ENCODE measurements around the gene RAB5B. TPM values are rescaled to one million over a fixed set of nuclear protein-coding genes. Genes with fewer than 3 reads are reported as not detected.

RAB5B gene, protein sequence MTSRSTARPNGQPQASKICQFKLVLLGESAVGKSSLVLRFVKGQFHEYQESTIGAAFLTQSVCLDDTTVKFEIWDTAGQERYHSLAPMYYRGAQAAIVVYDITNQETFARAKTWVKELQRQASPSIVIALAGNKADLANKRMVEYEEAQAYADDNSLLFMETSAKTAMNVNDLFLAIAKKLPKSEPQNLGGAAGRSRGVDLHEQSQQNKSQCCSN
- 60.3 and 66.4 TPM in 2 replicates for total RNA-seq

DNA sequence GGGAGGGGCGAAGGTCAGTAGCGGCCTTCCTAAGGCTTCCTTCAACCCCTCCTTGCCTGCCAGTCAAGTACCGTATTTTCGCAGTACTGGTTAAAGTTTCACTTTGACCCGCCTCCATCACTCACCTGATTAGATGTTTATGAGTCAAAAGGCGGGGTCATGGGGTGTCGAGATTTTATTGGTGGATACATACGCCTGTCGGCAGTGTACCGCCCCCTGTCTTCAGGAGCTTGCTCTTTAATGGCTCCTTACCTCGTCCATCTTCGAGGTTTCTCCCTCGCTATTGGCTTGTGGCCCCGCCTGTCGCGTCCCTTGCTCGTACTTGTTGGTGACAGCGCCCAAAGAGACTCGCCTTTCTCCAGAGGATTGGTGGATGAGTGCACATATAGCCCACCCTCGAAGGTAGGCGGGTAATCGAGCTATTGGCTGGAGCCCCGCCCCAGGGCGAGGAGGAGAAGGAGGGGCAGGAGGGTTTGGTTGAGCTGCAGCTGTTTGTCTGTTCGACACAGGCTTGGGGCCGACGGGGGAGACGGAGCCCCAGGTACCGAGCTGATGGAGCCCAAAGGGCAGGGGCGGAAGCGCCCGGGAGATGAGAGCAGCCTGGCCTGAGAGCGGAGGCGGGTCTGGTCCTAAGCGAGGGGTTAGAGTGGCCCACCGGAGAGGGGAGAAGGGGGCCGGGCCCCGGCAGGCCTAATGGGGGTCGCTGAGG is at the start of gene RAB5B:
TSS of gene RAB5B (plus strand) at position 480 of the 709 bp plus-strand sequence. CDS start 12,883 bp downstream, outside the sequence.

DNA sequence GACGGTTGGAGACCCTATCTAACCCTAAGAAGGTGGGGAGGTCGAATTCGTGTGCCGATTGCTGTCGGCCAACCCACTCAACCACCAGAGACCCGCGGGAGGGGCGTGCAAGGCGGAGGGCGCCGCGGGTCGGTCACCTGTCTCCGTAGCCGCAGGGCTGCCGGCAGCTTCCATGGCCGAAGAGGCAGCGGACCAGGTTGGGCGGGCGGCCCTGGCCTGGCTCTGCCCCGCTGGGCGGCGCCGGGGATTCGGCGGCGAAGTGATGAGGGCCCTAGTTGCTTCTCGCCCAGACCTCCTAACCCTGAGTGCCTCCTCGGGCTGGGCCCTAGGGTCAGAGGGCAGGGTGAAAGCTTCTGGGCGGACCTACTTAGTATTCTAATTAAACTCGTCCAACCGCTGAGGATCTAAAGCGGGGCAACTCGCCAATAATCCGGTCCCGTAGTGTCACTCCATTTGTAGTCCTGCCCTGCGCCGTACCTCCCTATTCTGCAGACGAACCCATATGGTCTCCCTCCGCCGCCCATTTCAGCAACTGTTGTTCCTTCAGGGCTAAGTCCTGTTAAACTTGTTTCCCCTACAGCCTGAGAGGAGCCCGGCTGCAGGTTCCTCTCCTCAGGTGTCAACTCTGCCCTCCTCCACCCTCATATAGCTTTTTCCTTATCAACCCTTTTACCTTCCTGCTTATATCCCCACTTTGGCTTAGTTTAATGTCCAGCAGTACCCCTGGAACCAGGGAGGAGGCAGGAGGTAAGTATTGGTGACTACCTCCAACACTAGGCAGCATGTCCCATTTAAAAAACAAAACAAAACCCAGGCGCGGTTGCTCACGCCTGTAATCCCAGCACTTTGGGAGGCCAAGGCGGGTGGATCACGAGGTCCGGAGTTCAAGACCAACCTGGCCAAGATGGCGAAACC is 46.0 kb upstream of the RAB5B start, which contains the start of gene PYM1:
TSS of gene PYM1 (minus strand) at position 307 of the 915 bp plus-strand sequence. CDS start at position 174, 133 bp downstream.

DNA sequence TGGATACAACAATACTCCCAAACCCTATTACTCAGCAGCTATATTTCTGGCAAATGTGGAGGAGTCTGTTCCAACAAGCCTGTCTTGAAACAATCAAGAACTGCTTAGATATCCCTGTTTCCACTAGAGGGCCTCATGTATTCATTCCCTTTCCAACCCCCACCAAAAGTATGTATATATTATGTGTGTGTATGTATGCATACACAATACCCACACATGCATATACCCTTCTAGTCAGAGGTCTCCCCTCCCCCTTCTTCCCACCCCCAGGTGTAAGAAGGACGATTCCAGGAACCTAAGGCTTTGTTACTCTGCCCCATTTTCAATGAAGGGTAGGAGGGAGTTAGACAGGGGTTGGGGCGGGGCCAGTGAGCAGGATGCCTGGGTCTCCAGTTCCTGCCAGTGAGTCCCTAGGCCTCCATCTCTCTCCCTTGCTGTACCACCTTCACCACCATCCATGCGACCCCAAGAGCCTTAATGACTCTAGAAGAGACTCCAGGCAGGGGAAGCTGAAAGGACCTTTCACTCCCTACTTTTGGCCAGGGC is 43.0 kb upstream of the RAB5B start, which contains the start of gene DGKA:
TSS of gene DGKA (plus strand) at position 392 of the 546 bp plus-strand sequence. CDS start 5,342 bp downstream, outside the sequence.

DNA sequence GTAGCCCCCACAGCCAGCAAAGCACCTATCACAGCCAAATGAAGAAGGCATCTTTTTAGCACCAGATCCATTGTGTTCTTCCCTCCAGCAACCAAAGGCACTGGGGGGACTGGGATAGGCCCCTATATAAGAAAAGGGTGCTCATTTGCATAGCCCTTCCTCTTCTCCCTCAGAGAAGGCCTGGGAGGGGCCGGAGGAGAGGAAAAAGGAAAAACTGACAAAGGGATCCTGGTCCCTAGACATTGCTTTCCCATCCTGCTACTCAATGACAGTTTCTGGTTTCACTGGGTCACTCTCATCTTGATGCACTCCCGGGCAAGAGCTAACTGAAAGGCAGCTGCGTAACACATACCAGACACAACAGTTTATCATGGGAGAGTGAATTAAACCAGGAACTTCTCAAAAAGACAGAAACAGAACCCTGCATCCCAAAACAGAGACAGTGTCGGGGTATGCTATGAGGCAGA is 7.9 kb upstream of the RAB5B start, which contains the start of gene PMEL:
TSS of gene PMEL (minus strand) at position 102 of the 467 bp plus-strand sequence. CDS start at position 71, 31 bp downstream.

DNA sequence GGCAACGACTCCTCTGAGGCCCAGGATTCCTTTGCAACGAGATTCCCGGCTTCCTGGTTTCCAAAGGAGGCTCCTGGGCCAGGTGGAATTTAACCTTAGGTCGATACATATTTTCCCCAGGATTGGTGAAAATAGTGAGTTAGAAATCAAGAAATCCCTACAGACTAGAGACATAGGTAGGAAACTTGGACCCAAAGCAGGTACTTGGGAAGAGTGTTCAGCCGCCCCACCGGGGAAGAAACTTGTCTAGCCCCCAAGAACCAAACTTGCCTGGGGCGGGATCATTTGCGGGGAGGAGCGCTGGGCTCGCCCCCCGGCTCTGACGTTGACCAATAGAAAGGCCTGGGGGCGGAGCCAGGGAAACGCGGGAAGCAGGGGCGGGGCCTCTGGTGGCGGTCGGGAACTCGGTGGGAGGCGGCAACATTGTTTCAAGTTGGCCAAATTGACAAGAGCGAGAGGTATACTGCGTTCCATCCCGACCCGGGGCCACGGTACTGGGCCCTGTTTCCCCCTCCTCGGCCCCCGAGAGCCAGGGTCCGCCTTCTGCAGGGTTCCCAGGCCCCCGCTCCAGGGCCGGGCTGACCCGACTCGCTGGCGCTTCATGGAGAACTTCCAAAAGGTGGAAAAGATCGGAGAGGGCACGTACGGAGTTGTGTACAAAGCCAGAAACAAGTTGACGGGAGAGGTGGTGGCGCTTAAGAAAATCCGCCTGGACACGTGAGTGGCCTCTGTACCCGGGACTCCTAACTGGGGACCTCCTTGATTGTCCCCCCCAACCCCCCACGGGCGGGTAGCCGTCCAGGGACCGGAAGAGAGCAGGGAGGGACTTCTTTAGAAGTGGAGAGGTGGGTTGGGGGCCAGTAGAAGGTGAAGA is 7.2 kb upstream of the RAB5B start, which contains the start of gene CDK2:
TSS of gene CDK2 (plus strand) at position 423 of the 874 bp plus-strand sequence. CDS start at position 602, 179 bp downstream.

DNA sequence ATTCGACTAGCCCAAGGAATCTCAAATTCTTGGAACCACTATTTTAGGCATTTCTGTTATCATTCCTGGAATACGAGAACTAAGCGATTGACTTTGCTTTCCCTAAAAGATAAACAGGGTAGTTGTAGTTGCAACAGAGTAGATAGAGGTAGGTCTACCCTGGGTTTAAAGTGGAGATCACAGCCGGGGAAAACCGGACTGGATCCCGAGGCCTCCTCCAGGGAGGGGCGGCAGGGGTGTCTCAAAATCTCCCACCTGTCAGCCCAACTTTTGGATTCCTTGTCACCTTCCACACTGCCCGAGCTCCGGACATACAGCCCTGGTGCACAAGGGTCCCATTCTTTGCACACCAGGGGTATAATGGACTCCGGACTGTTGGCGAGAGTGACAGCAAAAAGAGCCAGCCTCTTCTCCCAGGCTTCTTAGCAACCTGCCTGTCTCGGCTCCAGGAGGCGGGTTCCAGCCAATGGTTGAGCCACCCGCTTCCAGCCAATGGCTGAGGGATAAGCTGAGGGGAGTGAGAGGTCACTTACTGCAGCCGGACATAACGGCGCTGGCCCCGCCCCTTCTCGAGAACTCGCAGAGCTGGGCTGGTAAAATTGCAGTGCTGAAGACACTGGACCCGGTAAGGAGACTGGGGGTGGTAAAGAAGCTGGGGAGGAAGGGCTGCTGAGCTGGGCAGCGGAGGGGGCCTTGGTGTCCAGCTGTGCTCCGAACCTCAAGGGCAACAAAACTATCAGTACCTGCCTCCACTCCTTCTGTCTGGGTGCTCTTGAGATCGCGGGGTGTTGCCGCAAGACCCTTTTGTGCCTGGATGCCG is 23.0 kb downstream of the RAB5B start, which contains the start of gene SUOX:
TSS of gene SUOX (plus strand) at position 562 of the 820 bp plus-strand sequence. CDS start 4,946 bp downstream, outside the sequence.

DNA sequence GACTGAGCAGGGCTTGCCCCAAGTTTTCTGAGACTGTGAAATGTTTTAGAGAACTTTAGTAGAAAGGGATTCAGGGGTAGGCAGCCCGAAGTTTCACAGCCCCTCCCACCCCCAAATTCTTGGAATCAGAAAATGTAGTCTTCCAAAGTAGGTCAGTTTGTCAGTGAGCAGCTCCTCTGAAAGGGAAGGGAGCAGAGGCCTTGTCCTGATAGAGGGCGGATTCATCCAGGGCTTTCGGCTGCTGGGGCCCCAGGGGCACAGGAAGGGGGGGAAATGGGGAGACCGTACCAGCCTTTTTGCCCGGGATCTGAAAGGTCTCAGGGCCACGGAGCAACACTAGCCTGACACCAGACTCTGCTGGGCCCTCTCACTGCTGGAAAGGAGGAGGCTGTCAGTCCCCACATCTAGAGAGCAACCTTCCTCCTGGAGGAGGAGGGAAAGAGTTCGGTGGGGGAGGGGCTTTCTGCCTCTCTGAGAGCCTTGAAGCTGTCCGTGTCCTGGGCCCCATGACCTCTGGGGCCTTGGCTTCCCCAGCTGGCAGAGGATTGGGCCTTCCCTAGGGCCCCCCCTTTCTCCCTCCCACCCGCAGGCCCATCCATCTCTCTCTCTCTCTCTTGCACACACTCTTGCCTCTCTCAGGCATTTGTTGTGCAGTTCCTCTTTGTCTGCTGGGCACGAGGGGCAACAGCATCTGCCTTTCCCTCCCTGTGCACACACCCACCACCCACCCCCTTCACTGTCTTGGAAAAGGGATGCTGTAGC is 46.7 kb downstream of the RAB5B start, which contains the start of gene IKZF4:
TSS of gene IKZF4 (plus strand) at position 621 of the 762 bp plus-strand sequence. CDS start 451 bp downstream, outside the sequence.

DNA sequence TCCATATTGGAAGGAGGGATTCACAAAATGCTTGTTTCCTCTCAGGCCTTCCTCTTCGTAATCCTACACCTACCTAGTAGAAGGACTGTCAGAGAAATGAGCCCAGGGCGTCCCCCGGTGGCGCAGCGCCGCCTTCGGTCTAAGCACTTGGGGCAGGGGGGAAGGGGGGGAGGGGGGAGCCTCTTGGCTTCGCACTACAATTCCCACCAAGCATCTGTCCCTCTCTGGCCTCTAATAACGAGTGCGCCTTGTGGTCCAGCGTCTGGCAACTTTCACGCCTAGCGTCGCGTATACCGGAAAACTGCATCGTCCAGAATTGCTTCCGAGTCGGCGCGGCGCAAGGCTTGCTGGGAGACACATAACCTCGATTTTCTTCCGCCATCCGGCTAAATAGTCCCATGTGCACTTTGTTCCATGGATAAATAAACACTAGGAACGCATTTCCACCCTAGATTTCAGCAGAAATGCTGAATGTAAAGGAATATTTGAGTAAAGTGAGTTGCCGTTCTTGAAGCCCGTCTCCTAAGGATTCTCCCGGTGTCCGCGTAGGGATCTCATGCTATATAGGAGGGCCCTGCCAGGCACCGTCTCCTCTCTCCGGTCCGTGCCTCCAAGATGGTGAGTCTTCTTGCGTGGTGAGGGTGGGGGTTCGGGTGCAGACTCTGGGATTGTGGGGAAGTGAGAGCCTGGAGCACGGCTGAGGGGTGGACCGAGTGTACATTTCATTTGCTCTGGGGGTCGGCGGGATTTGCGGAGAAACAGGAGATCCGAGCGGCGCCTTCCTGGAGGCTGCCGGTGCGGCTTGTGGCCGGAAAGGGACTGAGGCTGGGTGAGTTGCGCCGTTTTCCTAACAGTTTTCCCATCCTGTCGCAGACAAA is 67.9 kb downstream of the RAB5B start, which contains the start of gene RPS26:
TSS of gene RPS26 (plus strand) at position 367 of the 878 bp plus-strand sequence. CDS start at position 616, 249 bp downstream.

Other genes with a start within 250 kb of the RAB5B start
- gene CD63, start 245.1 kb upstream of the RAB5B start, total RNA-seq: 1,975 and 2,145 TPM in 2 replicates
- 6.6 and 8.2 TPM in 2 replicates for gene GDF11, start 231.0 kb upstream of the RAB5B start, total RNA-seq
- 62.7 and 67.1 TPM in 2 replicates for gene SARNP, start 156.4 kb upstream of the RAB5B start, total RNA-seq
- 8.5 and 15.4 TPM in 2 replicates for gene ORMDL2, start 156.0 kb upstream of the RAB5B start, total RNA-seq
- 27.6 and 32.8 TPM in 2 replicates for gene DNAJC14, start 144.5 kb upstream of the RAB5B start, total RNA-seq
- gene MMP19, start 131.1 kb upstream of the RAB5B start, total RNA-seq: 36.8 and 37.2 TPM in 2 replicates
- 24.9 and 29.9 TPM in 2 replicates for gene PYM1, start 46.2 kb upstream of the RAB5B start, total RNA-seq
- gene DGKA, start 42.9 kb upstream of the RAB5B start, total RNA-seq: 39.6 and 47.5 TPM in 2 replicates
- gene PMEL, start 8.0 kb upstream of the RAB5B start, total RNA-seq: 0.44 and 0.68 TPM in 2 replicates
- 5.7 and 10.3 TPM in 2 replicates for gene CDK2, start 7.2 kb upstream of the RAB5B start, total RNA-seq
- gene SUOX, start 23.2 kb downstream of the RAB5B start, total RNA-seq: 13.0 and 18.5 TPM in 2 replicates
- 2.6 and 4.5 TPM in 2 replicates for gene IKZF4, start 47.0 kb downstream of the RAB5B start, total RNA-seq
- 317 and 566 TPM in 2 replicates for gene RPS26, start 67.8 kb downstream of the RAB5B start, total RNA-seq
- gene ERBB3, start 106.1 kb downstream of the RAB5B start, total RNA-seq: 0.39 TPM in 1 of 2 replicates, not detected in the other
- gene PA2G4, start 130.5 kb downstream of the RAB5B start, total RNA-seq: 72.1 and 74.9 TPM in 2 replicates
- gene RPL41, start 142.6 kb downstream of the RAB5B start, total RNA-seq: 2,429 and 4,110 TPM in 2 replicates
- 3.8 and 4.0 TPM in 2 replicates for gene ZC3H10, start 144.2 kb downstream of the RAB5B start, total RNA-seq
- gene ESYT1, start 154.2 kb downstream of the RAB5B start, total RNA-seq: 112 and 122 TPM in 2 replicates
- 52.9 and 103 TPM in 2 replicates for gene MYL6B, start 178.5 kb downstream of the RAB5B start, total RNA-seq
- gene MYL6, start 184.3 kb downstream of the RAB5B start, total RNA-seq: 1,038 TPM in 2 replicates
- 51.1 and 58.5 TPM in 2 replicates for gene SMARCC2, start 215.4 kb downstream of the RAB5B start, total RNA-seq
- gene RNF41, start 247.8 kb downstream of the RAB5B start, total RNA-seq: 45.1 and 58.2 TPM in 2 replicates

All from cardiac ventricle fibroblast (primary cell).